Sciatic nerve (tissue), 2 donors: Measurements from ENCODE around the gene LNP1. TPM values are rescaled to one million over a fixed set of nuclear protein-coding genes. Genes with fewer than 3 reads are reported as not detected.
"Not testable (repeated sequence)": the region's sequence is repeated elsewhere in the genome, so short reads cannot be mapped to it uniquely, and the experiment has no call there.

Experiments
- ATAC-seq: fragments of 200-7000 bp; cut with Tn5 transposase; one replicate; pipeline ENCODE4 v1.9.1; 2020; ENCODE audit warnings: mild to moderate bottlenecking, moderate library complexity
- DNase-seq: peaks from one replicate; pipeline ENCODE4 v3.0.0-alpha.2; 2020; ENCODE audit warnings: low spot score
- intact Hi-C: fragments of 100-400 bp; cut with DNase I; formaldehyde crosslinking; loops from one replicate; pipeline ENCODE4 v1.14.2; 2022
- total RNA-seq: library from RNA; stranded (reverse); fragmentation: NEBNext Ultra II Directional; extraction: Animal tissue kit (Norgen Biotek cat#: 25700); gene quantifications from one replicate; pipeline ENCODE4 v1.2.1, GENCODE V29; 2021
- donor health status: DM: no; HTN: no; CAD: no.
- donor health status: DM: no; HTN: no; CAD: no.

LNP1 gene
- total RNA-seq, 1 donor from 2014 or later = 3.4 TPM

- ATAC-seq (no peak), DNase-seq (no peak)
- intact Hi-C loops = no loop called here
Observed at GRCh38 chr3:100463646-100464155, 62.4 kb downstream of the LNP1 start.

- ATAC-seq (no peak), DNase-seq (no peak)
- intact Hi-C loops = no loop called here
Observed at GRCh38 chr3:100465892-100466777, 64.8 kb downstream of the LNP1 start.

- ATAC-seq = no peak
- intact Hi-C loops = no loop called here
- no peak for DNase-seq
Observed at GRCh38 chr3:100467133-100467532, 65.8 kb downstream of the LNP1 start.

- ATAC-seq (no peak), DNase-seq (no peak)
- intact Hi-C loops = no loop called here
Observed at GRCh38 chr3:100468676-100469075, 67.3 kb downstream of the LNP1 start.

- DNase-seq = no peak
- intact Hi-C loops = no loop called here
Observed at GRCh38 chr3:100470951-100471350, 69.6 kb downstream of the LNP1 start.

GRCh38 chr3:100471444-100471843 is 70.1 kb downstream of the LNP1 start:
- no peak for DNase-seq
- intact Hi-C loops = no loop called here

More at GRCh38 chr3:100470951-100471350, 69.6 kb downstream of the LNP1 start:
- no peak for ATAC-seq

GRCh38 chr3:100477851-100478360 is 76.6 kb downstream of the LNP1 start:
- ATAC-seq, intact Hi-C loops, DNase-seq: not testable (repeated sequence)

More at GRCh38 chr3:100471444-100471843, 70.1 kb downstream of the LNP1 start:
- ATAC-seq = no peak

- intact Hi-C loops, ATAC-seq, DNase-seq: not testable (repeated sequence)
Observed at GRCh38 chr3:100478521-100478920, 77.2 kb downstream of the LNP1 start.

GRCh38 chr3:100480081-100480480 is 78.7 kb downstream of the LNP1 start:
- ATAC-seq (no peak), DNase-seq (no peak)
- intact Hi-C loops = no loop called here

- ATAC-seq = no peak
- intact Hi-C loops = no loop called here
- no peak for DNase-seq
Observed at GRCh38 chr3:100482176-100482575, 80.8 kb downstream of the LNP1 start.

- no peak for ATAC-seq
- no peak for DNase-seq
- intact Hi-C loops = no loop called here
Observed at GRCh38 chr3:100483529-100483928, 82.2 kb downstream of the LNP1 start.

GRCh38 chr3:100486808-100487207 is 85.5 kb downstream of the LNP1 start:
- DNase-seq (no peak), ATAC-seq (no peak)
- intact Hi-C loops = no loop called here

- DNase-seq (no peak), ATAC-seq (no peak)
- intact Hi-C loops = no loop called here
Observed at GRCh38 chr3:100489118-100489517, 87.8 kb downstream of the LNP1 start.

GRCh38 chr3:100492059-100493006 is 91.0 kb downstream of the LNP1 start, which contains the start of gene TMEM45A:
TMEM45A (plus strand) TSS chr3:100492619; CDS start chr3:100555212, 62,593 bp downstream.
- DNase-seq (peak; percentile 97), ATAC-seq (peak; percentile 100)
- intact Hi-C loops = no loop called here

GRCh38 chr3:100496711-100497261 is 95.4 kb downstream of the LNP1 start:
- intact Hi-C loops = no loop called here
- ATAC-seq (no peak), DNase-seq (no peak)

GRCh38 chr3:100499651-100500050 is 98.3 kb downstream of the LNP1 start:
- ATAC-seq (no peak), DNase-seq (no peak)
- intact Hi-C loops = no loop called here

- intact Hi-C loops = no loop called here
- no peak for DNase-seq
- no peak for ATAC-seq
Observed at GRCh38 chr3:100500320-100500880, 99.1 kb downstream of the LNP1 start.

GRCh38 chr3:100503448-100503847 is 102.1 kb downstream of the LNP1 start:
- intact Hi-C loops = no loop called here
- ATAC-seq (no peak), DNase-seq (no peak)
